GM19351 (cell line): ENCODE measurements around the gene KRT78.
"Not testable (repeated sequence)": the region's sequence is repeated elsewhere in the genome, so short reads cannot be mapped to it uniquely, and the experiment has no call there.

ENCODE experiments used
- ATAC-seq: cut with Tn5 transposase; IDR thresholded peaks from one replicate; pipeline ENCODE4 v1.9.1; 2021; ENCODE audit warnings: mild to moderate bottlenecking, moderate library complexity; ENCODE audit not compliant: unreplicated experiment

Gene KRT78, protein sequence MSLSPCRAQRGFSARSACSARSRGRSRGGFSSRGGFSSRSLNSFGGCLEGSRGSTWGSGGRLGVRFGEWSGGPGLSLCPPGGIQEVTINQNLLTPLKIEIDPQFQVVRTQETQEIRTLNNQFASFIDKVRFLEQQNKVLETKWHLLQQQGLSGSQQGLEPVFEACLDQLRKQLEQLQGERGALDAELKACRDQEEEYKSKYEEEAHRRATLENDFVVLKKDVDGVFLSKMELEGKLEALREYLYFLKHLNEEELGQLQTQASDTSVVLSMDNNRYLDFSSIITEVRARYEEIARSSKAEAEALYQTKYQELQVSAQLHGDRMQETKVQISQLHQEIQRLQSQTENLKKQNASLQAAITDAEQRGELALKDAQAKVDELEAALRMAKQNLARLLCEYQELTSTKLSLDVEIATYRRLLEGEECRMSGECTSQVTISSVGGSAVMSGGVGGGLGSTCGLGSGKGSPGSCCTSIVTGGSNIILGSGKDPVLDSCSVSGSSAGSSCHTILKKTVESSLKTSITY

DNA sequence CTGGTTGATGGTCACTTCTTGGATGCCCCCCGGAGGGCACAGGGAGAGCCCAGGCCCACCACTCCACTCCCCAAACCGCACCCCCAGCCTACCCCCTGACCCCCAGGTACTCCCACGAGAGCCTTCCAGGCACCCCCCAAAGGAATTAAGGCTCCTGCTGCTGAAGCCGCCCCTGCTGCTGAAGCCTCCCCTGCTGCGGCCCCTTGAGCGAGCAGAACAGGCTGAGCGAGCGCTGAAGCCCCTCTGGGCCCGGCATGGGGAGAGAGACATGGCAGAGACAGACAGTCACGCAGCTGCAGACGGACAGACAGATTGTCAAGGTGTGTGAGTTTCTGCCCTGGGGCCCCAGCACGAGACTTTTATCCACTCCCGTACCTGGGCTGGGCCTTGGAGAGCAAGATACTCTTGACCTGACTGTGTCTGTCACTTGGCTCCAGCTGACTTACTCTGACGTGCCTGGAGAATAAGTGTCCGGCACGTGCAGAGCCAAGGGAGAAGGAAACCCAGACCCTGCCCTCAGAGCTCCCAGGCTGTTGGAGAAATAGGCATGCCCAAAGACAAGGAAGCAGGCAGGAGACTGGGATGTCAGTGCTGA is at the start of gene KRT78:
Gene KRT78 (minus strand): TSS at position 334 of the 595 bp plus-strand sequence. CDS start 64 bp downstream, at position 270.
- no peak for ATAC-seq

DNA sequence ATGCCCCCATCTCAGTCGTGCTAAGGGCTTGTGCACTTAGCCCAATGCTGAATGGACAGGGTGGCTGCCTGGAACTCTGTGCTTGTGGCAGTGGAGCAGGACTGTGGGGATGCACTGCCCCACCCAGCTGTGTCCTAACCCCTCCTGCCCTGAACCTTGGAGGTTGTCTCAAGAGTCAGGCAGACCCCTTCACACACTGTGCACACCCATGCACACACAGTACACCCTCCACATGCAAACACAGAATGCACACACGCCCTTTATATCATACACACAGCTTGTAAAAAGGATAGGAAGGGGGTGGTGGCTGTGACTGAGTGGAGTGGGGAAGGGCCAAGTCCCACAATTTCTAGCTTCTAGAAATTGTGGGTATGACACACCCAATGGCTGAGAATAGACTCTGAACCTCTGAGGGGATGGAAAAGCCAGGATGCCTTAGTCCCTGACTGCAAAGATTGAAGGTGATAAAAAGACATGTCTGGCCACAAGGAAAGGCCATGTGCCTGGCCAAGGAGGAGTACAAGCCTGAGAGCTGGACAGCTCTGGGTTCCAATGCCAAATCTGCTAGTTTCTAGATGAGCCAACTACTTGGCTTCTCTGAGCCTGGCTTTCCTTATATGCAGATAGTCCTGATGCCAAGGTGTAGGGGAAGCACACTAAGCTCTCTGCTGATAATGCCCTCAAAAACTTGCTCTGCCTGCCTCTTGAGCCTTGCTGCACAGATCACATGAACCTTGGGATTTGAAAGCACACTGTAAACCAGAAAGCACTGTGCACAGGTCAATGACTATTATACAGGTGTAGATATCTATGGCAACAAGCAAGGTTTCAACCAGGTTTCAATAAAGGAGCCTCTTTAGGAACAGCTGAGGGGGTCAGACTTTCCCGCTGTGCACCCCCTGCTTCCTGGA is 47.7 kb upstream of the KRT78 start:
- ATAC-seq = no peak

DNA sequence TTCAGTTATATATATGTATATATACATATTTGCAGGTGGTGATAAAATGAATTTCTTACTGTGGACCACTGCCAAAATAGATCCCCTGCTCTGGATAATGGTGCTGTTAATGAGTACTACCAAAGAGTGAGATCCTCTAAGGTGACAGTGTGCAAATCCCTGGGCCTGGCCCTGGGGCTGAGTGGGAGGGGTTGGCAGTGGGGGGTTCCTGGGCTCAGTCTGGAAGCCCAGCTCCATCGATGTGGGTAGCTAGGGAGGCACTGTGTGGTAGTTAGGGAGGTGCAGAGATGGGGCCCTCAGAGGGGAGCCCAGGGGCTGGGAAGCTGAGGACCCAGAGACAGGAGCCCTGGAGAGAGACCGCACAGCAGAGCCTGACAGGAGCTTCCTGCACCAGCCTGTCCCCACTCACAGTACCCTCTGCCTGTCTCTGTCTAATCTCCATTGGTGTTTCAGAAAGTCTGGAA is 47.0 kb upstream of the KRT78 start:
- no peak for ATAC-seq

DNA sequence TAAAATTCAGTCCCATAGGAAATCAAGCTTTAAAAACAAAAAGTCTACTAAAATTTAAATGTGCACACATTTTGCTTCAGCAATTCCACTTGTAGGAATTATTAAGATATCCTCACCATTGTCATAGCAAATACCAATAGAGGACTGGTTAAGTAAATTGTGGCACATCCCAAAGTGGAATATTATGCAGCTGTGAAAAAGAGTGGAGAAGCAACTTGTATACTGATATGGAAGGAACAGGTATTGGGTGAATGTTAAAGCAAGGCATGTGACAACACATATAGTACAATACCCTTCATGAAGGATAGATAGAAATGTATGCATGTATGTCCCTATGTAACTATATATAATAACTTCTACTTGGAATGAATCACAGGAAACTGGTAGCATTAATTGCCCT is 44.2 kb upstream of the KRT78 start:
- ATAC-seq = no peak

DNA sequence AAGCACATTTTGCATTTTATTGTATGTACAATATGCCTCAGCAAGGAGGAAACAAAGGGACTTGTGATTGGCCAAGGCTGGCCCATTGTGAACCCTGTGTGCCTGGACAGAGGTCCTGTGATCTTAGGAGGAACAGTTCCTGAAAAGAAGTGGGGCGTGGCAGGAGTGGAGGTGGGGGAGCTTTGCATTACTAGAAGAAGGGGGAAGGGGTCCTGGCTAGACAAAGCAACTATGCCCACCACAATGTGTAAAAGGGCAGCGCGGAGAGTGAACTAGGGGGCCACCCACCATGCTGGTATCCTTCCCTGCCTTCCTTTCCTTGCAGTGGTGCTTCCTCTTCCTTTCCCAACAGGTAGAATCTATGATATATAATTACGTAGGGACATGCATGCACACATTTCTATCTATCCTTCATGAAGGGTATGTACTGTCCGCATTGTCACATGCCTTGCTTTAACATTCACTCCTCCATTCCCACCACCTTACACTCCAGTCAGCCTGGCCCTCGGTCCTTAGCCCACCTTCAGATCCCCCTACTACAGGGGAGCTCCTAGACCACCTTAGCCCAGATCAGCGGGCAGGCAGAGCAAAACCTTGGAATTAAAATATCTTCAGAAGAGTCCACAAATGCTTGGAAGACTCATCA is 43.5 kb upstream of the KRT78 start:
- no peak for ATAC-seq

DNA sequence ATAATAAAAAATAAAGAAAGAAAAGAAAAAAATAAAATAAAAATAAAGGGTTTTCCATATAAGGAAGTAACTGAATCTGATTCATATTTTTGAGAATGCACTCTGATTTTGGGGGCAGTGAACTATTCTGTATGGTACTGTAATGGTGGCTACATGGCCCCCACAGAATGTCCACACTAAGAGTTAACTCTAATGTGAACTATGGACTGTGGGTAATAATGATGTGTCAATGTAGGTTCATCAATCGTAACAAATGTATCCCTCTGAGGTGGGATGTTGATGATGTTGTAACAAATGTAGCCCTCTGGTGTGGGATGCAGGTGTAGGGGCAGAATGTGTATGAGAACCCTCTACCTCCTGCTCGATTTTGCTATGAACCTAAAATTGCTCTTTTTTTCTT is 42.2 kb upstream of the KRT78 start:
- no peak for ATAC-seq

DNA sequence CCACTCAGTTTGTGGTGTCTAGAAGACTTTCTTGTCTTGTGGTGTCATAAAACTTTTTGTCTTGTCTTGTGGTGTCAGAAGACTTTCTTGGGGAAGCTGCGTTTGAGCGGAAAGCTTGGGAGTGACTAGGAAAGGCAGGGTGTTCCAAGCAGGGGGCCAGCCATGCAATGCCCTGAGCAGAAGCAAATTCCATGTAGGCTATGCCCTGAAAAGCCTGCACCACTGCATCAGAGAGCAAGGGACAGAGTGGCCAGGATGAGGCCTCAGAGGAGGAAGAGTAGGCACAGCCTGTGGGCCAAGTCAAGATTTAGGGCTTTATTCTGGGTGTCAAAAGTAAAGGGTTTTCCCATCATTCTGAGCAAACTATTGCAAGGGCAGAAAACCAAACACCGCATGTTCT is 41.6 kb upstream of the KRT78 start:
- ATAC-seq = no peak

DNA sequence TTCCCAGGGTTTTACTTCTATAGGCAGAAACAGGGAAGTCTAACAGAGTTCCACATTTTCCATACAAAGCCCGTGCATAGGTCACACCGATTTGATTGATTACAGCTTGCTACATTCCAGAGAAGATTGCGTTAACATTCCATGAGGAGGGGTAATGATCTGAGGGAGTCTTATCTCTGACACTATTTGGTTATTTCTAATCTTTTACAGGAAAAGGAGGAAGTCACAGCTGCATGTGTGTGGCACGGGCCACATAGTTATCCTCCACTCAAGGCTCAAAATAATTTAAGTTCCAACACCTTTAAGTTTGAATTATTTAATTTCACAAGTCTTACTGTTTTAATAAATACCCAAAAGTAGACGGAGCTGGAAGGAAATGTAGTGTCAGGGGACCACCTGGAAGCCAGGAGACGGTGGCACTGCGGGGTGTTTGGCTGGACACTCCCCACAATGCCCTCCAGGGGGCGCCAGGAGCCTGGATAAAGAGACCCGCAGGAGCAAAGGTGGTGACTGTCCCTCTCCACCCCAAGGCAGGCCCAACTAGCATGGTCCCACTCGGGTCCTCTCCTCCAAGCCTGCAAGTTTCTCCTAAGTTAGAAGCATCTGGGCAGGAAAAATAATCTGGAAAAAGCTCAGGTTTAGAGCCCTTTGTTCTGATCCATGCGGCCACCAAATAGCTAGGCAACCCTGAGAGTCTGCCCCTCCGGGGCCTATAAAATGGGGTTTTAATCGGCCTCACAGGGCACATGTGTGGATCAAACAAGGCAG is 35.9 kb upstream of the KRT78 start:
- no peak for ATAC-seq

DNA sequence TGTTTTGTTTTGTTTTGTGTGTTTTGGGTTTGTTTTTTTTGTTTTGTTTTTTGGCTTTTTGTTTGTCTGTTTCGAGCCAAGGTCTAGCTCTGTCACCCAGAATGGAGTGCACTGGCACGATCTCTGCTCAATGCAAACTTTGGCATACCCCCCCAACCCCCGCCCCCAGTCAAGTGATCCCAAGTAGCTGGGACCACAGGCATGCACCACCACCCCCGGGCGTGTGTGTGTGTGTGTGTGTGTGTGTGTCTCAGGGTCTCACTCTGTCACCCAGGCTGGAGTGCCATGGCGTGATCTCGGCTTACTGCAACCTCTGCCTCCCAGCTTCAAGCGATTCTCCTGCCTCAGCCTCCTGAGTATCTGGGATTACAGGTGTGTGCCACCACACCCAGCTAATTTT is 31.7 kb upstream of the KRT78 start:
- ATAC-seq = not testable (repeated sequence)

DNA sequence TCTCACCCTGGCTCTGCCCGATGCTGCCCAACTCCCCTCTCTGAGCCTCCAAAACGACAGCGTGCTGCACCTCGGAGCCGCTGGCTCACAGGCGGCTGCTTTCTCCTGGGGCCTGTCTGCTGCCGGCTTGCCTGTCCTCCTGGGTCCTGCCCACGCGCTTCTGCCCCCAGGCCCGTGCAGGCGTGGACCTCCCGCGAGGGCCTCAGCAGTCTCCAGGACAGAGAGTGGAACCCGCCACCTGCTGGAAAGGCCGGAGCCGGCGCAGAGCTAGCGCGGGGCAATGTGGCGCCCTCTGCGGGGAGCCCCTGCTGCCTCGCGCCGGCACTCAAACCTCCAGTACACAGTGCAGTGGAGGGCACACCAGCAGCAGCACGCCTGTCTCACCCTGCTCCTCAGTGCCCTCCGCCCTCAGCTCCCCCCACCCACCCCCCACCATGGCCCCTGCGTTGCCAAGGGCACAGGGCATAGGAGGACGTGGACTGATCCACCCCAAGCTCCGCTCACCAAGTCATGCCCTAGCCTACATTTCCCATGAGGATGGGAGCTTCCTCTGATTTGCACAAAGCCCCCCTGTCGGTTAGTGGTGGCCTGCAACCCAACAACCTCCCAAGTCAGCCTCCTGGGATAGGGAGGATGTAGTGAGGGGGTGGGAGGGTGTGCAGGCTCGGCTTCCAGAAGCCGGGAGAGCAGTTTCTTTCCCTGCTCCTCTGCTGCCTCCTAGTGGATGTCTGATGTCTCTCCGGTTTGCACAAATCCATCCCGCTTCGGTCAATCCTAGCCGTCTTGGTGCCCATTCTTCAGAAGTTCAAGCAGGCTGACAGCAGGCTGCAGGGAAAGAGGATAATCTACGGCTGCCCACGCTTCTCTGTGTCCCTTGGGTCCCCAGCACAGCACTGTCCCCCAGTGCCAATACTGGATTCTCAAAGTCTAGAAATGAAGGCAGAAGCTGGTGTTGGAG is 30.9 kb upstream of the KRT78 start:
- ATAC-seq = no peak

DNA sequence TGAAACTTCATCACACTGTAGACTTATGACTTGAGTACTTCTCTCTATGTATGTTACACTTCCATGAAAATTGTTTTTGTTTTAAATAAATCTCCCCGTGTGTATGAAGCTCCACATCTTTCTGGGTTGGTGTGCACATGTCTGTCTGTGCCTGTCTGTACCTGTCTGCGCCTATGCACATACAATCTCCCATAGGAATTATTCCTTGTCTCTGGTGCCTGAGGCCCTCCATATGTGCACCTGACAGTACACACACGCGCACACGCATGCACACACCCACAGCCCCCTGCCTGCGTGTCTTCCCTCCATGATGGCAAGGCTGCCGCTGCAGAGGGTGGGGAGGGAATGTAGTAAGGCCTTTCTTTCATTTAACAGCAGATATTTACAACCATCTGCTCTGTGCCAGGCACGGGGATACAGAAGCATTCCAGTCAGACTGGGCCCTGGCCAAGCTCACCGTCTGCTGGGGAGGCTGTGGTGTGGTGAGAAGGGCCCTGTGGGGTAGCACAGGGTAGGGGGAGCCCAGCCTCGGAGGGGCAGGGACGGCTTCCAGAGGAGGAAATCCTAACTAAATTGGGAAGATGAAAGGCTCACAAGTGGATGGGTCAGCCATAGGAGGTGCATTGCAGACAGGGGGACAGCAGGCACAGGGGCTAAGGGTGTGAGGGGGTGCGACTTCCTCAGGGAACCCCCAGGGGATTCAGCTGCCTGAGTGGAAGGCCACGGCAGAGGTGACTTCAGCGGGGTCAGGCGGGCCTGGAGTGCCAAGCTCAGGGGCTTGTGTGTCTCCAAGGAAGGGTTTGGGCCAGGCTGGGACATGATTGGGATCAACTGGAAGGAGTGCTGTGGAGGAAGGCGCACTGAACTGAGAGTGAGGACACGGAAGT is 30.0 kb upstream of the KRT78 start:
- no peak for ATAC-seq

DNA sequence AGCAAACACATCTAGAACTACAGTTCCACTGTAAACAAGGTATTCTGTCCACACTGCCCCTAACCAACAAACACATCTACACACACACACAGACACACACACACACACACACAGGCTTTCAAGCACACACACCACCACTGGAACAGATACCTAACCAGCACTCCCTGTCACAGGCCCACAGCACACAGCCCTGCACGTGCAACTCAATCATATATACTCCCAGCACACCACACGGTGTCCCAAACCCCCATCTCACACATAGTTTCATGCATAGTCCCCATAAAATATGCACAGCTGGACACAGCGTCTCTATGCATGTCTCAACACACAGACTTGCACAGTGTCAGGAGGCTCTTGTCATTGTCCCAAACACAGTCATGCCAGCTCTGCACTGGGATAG is 28.4 kb upstream of the KRT78 start:
- no peak for ATAC-seq

DNA sequence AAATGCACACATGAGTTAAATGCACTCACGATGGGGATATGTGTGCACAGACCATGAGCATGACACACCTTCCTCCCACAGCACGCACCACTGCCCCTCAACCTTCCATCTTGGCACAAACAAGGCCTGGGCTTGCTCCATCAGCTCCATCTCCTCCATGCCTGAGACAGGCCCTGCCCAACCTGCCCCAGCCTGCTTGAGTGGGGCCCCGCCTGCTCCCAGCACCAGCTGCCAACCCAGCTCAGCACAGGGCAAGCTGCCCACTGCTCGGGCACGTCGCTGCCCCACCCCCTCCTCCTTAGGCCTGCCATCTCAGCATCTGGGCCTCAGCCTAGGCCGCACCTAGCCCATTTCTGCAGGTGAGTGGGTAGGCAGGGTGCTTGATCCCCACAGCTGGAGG is 27.6 kb upstream of the KRT78 start:
- no peak for ATAC-seq

DNA sequence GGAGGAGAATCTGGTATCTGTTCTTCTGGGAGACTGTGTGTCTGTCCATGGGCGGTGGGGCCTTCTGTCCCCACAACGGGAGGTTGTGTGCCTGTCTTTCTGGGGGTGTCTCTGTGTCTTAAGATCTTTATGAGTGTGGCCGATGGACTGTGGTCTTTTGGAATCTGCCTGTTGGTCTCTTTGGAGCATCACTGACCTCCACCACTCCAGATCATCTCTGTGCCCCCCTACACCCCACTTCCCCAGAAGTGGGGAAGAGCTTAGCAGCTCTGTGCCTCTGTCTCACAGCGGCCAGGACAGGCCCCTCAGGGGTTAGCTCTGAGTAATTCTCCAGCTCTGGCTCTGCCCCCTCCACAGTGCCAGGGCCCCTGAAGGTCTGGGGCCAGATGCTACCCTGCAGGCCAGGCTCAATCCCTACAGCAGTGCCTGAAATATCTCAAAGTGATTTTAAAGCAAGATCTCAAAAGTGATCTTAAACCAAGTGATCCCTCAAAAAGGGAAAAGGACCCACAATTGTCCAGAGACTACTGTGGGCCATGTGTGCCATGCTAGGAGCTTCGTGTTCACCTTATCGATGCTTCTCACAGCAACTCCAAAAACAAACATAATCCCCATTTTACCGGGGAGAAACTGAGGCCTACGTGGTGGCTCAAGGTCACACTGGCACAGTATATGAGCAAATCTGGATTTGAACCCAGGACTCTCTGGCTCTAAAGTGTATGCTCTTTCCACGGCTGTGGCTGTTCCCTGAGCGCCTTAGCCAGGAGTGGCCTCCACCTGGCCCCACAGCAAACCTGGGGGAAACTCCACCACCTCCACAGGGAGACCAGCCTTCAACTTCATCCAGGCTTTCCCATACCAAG is 26.0 kb upstream of the KRT78 start:
- no peak for ATAC-seq

DNA sequence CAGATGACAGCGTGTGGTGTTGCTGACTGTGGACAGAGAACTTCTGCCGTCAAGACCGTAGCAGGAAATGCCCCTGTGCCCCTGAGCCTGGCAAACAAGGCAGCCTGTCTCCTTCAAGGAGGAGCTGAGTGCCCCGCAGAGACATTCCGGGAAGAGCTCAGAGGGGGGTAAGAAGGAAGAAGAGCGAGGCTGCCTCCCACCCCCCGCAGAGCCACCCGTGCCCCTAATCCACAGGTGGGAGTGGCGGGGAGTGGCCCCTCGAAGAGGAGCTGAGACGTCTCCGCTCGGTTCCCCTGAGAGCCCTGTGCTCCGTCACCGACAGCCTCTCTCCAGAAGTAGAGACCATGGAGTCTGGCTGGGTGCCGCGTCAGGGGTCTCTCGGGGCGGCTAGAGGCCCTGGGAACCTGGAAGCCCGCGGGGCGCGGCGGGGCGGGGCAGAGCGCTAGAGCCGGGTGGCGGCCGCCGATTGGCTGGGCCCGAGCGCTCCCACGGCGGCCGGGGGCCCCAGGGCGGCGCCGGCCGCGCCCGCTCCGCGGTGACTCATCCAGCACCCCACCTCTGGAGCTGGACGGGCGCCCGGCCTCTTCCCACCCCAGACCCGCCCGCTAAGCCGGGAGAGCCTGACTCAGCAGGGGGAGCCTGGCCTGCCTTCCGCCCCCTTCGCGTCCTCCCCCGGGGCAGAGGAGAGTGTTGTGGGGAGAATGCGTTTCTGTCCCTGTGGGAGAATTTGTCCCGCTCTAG is 25.2 kb upstream of the KRT78 start:
- ATAC-seq = peak; percentile 58

DNA sequence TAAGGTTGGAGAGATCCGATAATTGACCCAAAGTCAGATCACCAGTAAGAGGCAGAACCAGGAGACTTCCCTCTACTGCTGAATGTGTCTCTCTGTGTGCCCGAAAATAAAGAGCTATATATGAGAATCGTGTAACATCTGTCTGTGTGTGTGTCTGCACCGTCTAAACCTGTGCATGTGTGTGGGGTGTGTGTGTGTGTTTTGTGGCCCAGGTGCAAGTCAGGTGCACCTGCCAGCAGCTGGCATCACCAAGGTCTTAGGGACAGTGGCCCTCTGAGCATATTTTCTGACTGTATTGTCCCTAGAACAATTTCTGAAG is 24.7 kb upstream of the KRT78 start:
- ATAC-seq = no peak
